PC-3 (cell line): ENCODE results near the gene STARD3. TPM values are rescaled to one million over a fixed set of nuclear protein-coding genes. Genes with fewer than 3 reads are reported as not detected.

ENCODE experiments used
- ATAC-seq: fragments of 200-7000 bp; cut with Tn5 transposase; 2 replicates; pipeline ENCODE4 v1.9.1; 2020; ENCODE audit warnings: mild to moderate bottlenecking, moderate library complexity
- BruUV-seq: library from RNA; stranded (reverse); fragments of 400-500 nt; replicated peaks from 2 replicates; lab custom pipeline; 2021; lab: Mats Ljungman, UMichigan
- CTCF ChIA-PET: fragments of 300-600 bp; sonication (Branson Sonifier 250); formaldehyde crosslinking; loops from one replicate; lab custom pipeline; 2022; ENCODE audit warnings: antibody characterized with exemption; lab: Charles Lee
- POLR2A ChIA-PET: fragments of 300-600 bp; sonication (Branson Sonifier 250); formaldehyde crosslinking; loops from one replicate; lab custom pipeline; 2022; ENCODE audit warnings: antibody characterized with exemption; ENCODE audit not compliant: unreplicated experiment; lab: Charles Lee
- DNase-seq: peaks from one replicate; pipeline ENCODE4 v3.0.0-alpha.2; 2015
- H2AFZ ChIP-seq: fragments of 300-600 bp; sonication (generic); 2 replicates; pipeline ENCODE4 v1.6.0; 2016; ENCODE audit warnings: antibody characterized with exemption, low read length
- H3F3A ChIP-seq: fragments of 300-600 bp; sonication (generic); one replicate; pipeline ENCODE4 v1.6.0; 2017; ENCODE audit warnings: antibody characterized with exemption, low read length, control low read depth, mild to moderate bottlenecking; ENCODE audit not compliant: unreplicated experiment
- H3K27ac ChIP-seq: fragments of 300-600 bp; sonication (generic); 2 replicates; pipeline ENCODE4 v1.5.1; 2016; ENCODE audit warnings: mild to moderate bottlenecking, low read length
- H3K27me3 ChIP-seq: fragments of 300-600 bp; sonication (generic); 2 replicates; pipeline ENCODE4 v1.6.1; 2016; ENCODE audit warnings: low read length, mixed read lengths
- H3K36me3 ChIP-seq: fragments of 300-600 bp; sonication (generic); 2 replicates; pipeline ENCODE4 v1.6.1; 2016; ENCODE audit warnings: low read depth, mixed run types, low read length, mixed read lengths
- H3K4me1 ChIP-seq: fragments of 300-600 bp; sonication (generic); 2 replicates; pipeline ENCODE4 v1.5.1; 2016; ENCODE audit warnings: low read length; ENCODE audit not compliant: insufficient read depth
- H3K4me2 ChIP-seq: fragments of 300-600 bp; sonication (generic); 2 replicates; pipeline ENCODE4 v1.6.0; 2016; ENCODE audit warnings: low read length
- H3K4me3 ChIP-seq: fragments of 300-600 bp; sonication (generic); 2 replicates; pipeline ENCODE4 v1.5.1; 2016; ENCODE audit warnings: mild to moderate bottlenecking, low read length, mixed read lengths
- H3K79me2 ChIP-seq: fragments of 300-600 bp; sonication (generic); 2 replicates; pipeline ENCODE4 v1.6.1; 2017; ENCODE audit warnings: low read length, mixed read lengths
- H3K9ac ChIP-seq: fragments of 300-600 bp; sonication (generic); 2 replicates; pipeline ENCODE4 v1.6.0; 2016; ENCODE audit warnings: mild to moderate bottlenecking, low read length
- H3K9me2 ChIP-seq: fragments of 300-600 bp; sonication (generic); replicated peaks from 2 replicates; pipeline ENCODE4 v1.6.1; 2016; ENCODE audit warnings: mixed run types, low read length, mixed read lengths
- H3K9me3 ChIP-seq: fragments of 300-600 bp; sonication (generic); 2 replicates; pipeline ENCODE4 v1.6.1; 2016; ENCODE audit warnings: low read length, mixed read lengths
- H4K20me1 ChIP-seq: fragments of 300-600 bp; sonication (generic); 2 replicates; pipeline ENCODE4 v1.6.1; 2016; ENCODE audit warnings: low read length, mixed read lengths
- EZH2 ChIP-seq: fragments of 300-600 bp; sonication (generic); IDR thresholded peaks from one replicate; pipeline ENCODE4 v1.6.1; 2017; ENCODE audit warnings: antibody characterized with exemption, mild to moderate bottlenecking, low read length; ENCODE audit not compliant: unreplicated experiment
- EZH2phosphoT487 ChIP-seq: fragments of 300-600 bp; sonication (generic); IDR thresholded peaks from 2 replicates; pipeline ENCODE4 v1.6.1; 2018; ENCODE audit warnings: mild to moderate bottlenecking, antibody characterized with exemption, low read length, borderline replicate concordance
- intact Hi-C: fragments of 100-400 bp; cut with micrococcal nuclease; formaldehyde crosslinking; loops from 2 replicates; pipeline ENCODE4 v1.9.0; 2023
- total RNA-seq: library from RNA; depleted of rRNA; stranded (reverse); fragments of >200 nt; gene quantifications from 2 replicates; pipeline ENCODE4 v1.2.3, GENCODE V29; 2014
- TF ChIP-seq, protein P1 (sequence below): fragments of 300-600 bp; sonication (generic); conservative IDR thresholded peaks from 2 replicates; pipeline ENCODE4 v1.5.1; 2017; ENCODE audit warnings: antibody characterized with exemption, low read depth, mild to moderate bottlenecking, low read length

The STARD3 gene
- total RNA-seq, 1 experiment from 2014 or later, result 30.5 TPM

DNA sequence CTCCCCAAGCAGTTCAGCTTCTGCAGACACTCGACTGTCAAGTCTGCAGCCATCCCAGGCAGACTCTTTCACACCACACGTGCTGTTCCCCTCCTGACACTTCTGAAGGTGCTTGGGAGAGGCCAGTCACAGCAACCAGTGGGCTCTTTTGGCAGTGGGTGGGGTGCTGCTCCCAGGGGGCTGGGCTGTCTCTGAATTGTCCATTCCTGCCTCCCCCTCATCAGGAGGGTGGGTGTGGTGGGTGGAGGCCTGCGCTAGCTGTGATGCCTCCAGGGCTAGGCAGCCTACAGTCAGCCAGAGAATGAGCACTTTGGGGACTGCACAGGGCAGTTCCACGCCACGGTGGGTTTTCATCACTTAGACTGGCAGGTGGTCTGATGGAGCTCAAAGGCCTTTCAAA is 10.3 kb downstream of the STARD3 start:
- ChIA-PET CTCF (no interaction called here), POLR2A (no interaction called here)
- intact Hi-C loops, result no loop called here
- TF ChIP-seq EZH2phosphoT487 (no peak), EZH2 (no peak)
- TF ChIP-seq, protein P1, sequence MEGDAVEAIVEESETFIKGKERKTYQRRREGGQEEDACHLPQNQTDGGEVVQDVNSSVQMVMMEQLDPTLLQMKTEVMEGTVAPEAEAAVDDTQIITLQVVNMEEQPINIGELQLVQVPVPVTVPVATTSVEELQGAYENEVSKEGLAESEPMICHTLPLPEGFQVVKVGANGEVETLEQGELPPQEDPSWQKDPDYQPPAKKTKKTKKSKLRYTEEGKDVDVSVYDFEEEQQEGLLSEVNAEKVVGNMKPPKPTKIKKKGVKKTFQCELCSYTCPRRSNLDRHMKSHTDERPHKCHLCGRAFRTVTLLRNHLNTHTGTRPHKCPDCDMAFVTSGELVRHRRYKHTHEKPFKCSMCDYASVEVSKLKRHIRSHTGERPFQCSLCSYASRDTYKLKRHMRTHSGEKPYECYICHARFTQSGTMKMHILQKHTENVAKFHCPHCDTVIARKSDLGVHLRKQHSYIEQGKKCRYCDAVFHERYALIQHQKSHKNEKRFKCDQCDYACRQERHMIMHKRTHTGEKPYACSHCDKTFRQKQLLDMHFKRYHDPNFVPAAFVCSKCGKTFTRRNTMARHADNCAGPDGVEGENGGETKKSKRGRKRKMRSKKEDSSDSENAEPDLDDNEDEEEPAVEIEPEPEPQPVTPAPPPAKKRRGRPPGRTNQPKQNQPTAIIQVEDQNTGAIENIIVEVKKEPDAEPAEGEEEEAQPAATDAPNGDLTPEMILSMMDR, result no peak
- Histone ChIP-seq H3F3A (no peaks in the 10 kb centered on the region), H2AFZ (no peak overlapping the region), H3K27me3 (no peaks in the 10 kb centered on the region), H3K4me3 (no peak overlapping the region), H3K79me2 (peaks cover 21% of the 10 kb centered on the region; the same call in 1 of the 2 replicates), H3K4me1 (0 out of 2 replicates have a peak, but pooled peaks cover 4% of the 10 kb centered on the region), H3K9ac (no peak overlapping the region), H3K36me3 (no peaks in the 10 kb centered on the region), H3K4me2 (no peak overlapping the region), H4K20me1 (no peaks in the 10 kb centered on the region), H3K27ac (no peak overlapping the region), H3K9me3 (no peaks in the 10 kb centered on the region), H3K9me2 (no peaks in the 10 kb centered on the region)
- ATAC-seq (no peak), DNase-seq (no peak)
- no TSS peak for BruUV-seq

DNA sequence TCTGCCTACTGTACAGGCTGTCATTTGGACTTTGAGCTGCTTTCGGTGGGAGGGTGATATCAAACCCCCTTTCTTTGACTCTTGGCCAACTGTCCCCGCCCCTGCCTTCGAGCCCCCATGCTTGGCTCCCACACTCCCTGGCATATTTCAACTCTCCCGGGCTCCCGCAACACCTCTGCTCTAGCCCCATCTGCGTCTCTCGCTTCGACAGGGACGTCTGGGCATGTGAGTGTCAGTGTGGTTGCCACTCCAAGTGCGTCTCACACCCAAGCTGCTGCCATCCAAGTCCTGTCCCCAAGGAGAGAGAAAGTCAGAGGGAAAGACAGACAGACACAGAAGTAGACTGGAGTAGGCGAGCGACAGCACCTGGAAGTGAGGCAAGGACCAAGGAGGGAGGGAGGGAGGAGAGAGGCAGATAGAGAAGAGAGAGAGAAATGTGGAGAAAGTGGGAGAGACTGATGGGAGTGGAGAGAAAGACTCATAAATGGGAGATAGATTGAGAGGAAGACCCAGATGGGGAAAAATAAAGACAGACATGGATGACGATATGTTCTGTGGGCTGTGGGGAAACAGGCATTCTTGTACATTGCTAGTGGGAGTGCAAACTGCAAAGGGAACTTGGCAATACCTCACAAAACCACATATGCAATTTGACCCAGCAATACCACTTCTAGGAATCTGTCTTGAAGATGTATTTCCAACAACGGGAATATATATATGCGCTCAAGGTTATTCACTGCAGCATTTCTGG is 11.8 kb downstream of the STARD3 start:
- no peak overlapping the region for H3K4me3 ChIP-seq
- no peak overlapping the region for H3K9ac ChIP-seq
- no peaks in the 10 kb centered on the region for H3K4me1 ChIP-seq
- no TSS peak for BruUV-seq
- TF ChIP-seq, protein P1, result no peak
- TF ChIP-seq EZH2phosphoT487, result no peak
- no peak for TF ChIP-seq EZH2
- intact Hi-C loops, result no loop called here
- no peaks in the 10 kb centered on the region for H4K20me1 ChIP-seq
- no peak for DNase-seq
- H3K4me2 ChIP-seq, result no peak overlapping the region
- H3K36me3 ChIP-seq, result no peaks in the 10 kb centered on the region
- no peaks in the 10 kb centered on the region for H3F3A ChIP-seq
- CTCF ChIA-PET, result interaction anchor here (0.6 kb wide), 1 partner anchor 27 kb away, joined by 3 read pairs; no protein-coding TSS in a partner anchor
- H3K9me2 ChIP-seq, result no peaks in the 10 kb centered on the region
- H2AFZ ChIP-seq, result no peak overlapping the region
- no peaks in the 10 kb centered on the region for H3K27me3 ChIP-seq
- H3K27ac ChIP-seq, result no peak overlapping the region
- POLR2A ChIA-PET, result no interaction called here
- H3K9me3 ChIP-seq, result no peaks in the 10 kb centered on the region
- H3K79me2 ChIP-seq, result 0 out of 2 replicates have a peak, but pooled peaks cover 5% of the 10 kb centered on the region
- no peak for ATAC-seq

DNA sequence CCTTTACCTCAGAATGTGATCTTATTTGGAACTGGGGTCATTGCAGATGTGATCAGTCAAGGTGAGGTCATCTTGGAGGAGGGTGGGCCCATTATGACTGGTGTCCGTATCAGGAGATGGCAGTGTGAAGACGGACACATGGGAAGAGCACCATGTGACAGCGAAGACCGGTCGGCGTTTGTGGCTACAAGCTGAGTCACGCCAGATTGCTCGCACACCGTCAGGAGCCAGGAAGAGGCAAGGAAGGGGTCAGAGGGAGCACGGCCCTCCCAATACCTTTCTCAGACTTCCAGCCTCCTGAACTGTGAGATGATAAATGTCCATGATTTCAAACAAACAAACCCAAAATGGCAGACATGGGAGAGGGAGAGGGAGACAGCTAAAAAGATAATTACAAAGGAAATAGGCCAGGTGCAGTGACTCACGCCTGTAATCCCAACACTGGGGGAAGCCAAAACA is 13.2 kb downstream of the STARD3 start:
- BruUV-seq, result no TSS peak
- H3K27me3 ChIP-seq, result no peaks in the 10 kb centered on the region
- H2AFZ ChIP-seq, result no peak overlapping the region
- no peaks in the 10 kb centered on the region for H3K9me3 ChIP-seq
- ATAC-seq (no peak), DNase-seq (no peak)
- intact Hi-C loops, result no loop called here
- H3K4me1 ChIP-seq, result no peaks in the 10 kb centered on the region
- no peaks in the 10 kb centered on the region for H3K36me3 ChIP-seq
- H3K9ac ChIP-seq, result no peak overlapping the region
- POLR2A ChIA-PET, result interaction anchor here (0.6 kb wide), 1 partner anchor 189 kb away, joined by 3 read pairs; the partner anchor contains the start of gene CDK12
- CTCF ChIA-PET, result no interaction called here
- TF ChIP-seq EZH2phosphoT487 (no peak), EZH2 (no peak)
- TF ChIP-seq, protein P1, result no peak
- H3K4me2 ChIP-seq, result no peak overlapping the region
- H3K27ac ChIP-seq, result no peak overlapping the region
- H3K9me2 ChIP-seq, result no peaks in the 10 kb centered on the region
- no peaks in the 10 kb centered on the region for H4K20me1 ChIP-seq
- H3F3A ChIP-seq, result no peaks in the 10 kb centered on the region
- no peak overlapping the region for H3K4me3 ChIP-seq
- H3K79me2 ChIP-seq, result no peaks in the 10 kb centered on the region
